Common myeloid progenitor, CD34-positive (primary cell): Measurements from ENCODE around the gene CPLANE2.
A peak's percentile ranks its signal among the peaks of the same experiment; 100 is the strongest.

Source experiments
- CTCF ChIA-PET: fragments of 350-600 bp; sonication (Branson Sonifier 250); formaldehyde crosslinking; loops from one replicate; lab custom pipeline; 2021; ENCODE audit warnings: antibody characterized with exemption; lab: Charles Lee
- POLR2A ChIA-PET: fragments of 350-600 bp; sonication (Branson Sonifier 250); formaldehyde crosslinking; loops from one replicate; lab custom pipeline; 2021; ENCODE audit warnings: antibody characterized with exemption; lab: Charles Lee
- DNase-seq, 3 donors: peaks; one replicate each; pipeline versions ENCODE4 v3.0.0 to v3.0.0-alpha.2; 2013
- H3K27ac ChIP-seq, 2 experiments: 1 replicate in 1 of 2; 2 replicates in 1 of 2; pipeline ENCODE4 v1.7.0; 2013; ENCODE audit warnings: inconsistent platforms in 2 of 2, low read length in 2 of 2, mild to moderate bottlenecking in 2 of 2, low read depth in 1 of 2, moderate library complexity in 1 of 2; ENCODE audit not compliant: severe bottlenecking in 2 of 2, insufficient read depth in 1 of 2, poor library complexity in 1 of 2
- H3K27me3 ChIP-seq, 5 experiments: replicated peaks in 2 of 5; 1 replicate in 3 of 5; 2 replicates in 2 of 5; pipeline versions ENCODE4 v1.6.1 to v1.7.0; 2013; ENCODE audit warnings: low read length in 4 of 5, mild to moderate bottlenecking in 2 of 5, moderate library complexity in 2 of 5, inconsistent platforms in 1 of 5; ENCODE audit not compliant: insufficient read depth in 5 of 5, control insufficient read depth in 4 of 5
- H3K36me3 ChIP-seq, 4 experiments: 1 replicate in 2 of 4; 2 replicates in 2 of 4; pipeline versions ENCODE4 v1.6.1 to v1.7.0; 2013; ENCODE audit warnings: low read length in 3 of 4, control low read depth in 1 of 4, mild to moderate bottlenecking in 1 of 4; ENCODE audit not compliant: control insufficient read depth in 4 of 4, insufficient read depth in 4 of 4
- H3K4me1 ChIP-seq, 4 experiments: 1 replicate in 3 of 4; 2 replicates in 1 of 4; pipeline versions ENCODE4 v1.6.1 to v1.7.1; 2013; ENCODE audit warnings: low read length in 3 of 4, mild to moderate bottlenecking in 3 of 4, control low read depth in 1 of 4, inconsistent platforms in 1 of 4, moderate library complexity in 1 of 4; ENCODE audit not compliant: control insufficient read depth in 4 of 4, insufficient read depth in 4 of 4; ENCODE audit errors: control extremely low read depth in 1 of 4
- H3K4me3 ChIP-seq, 7 experiments: 1 replicate in 4 of 7; 2 replicates in 3 of 7; pipeline versions ENCODE4 v1.5.1 to v1.7.0; 2013; ENCODE audit warnings: mild to moderate bottlenecking in 7 of 7, low read length in 6 of 7, moderate library complexity in 6 of 7, inconsistent platforms in 2 of 7, low read depth in 2 of 7, control low read depth in 1 of 7; ENCODE audit not compliant: insufficient read depth in 4 of 7, control insufficient read depth in 1 of 7; ENCODE audit errors: extremely low read depth in 1 of 7
- H3K9me3 ChIP-seq, 5 experiments: 1 replicate in 4 of 5; 2 replicates in 1 of 5; pipeline versions ENCODE4 v1.6.1 to v1.7.1; 2013; ENCODE audit warnings: low read length in 4 of 5, mild to moderate bottlenecking in 2 of 5, inconsistent platforms in 1 of 5, low read depth in 1 of 5, moderate library complexity in 1 of 5; ENCODE audit not compliant: control insufficient read depth in 4 of 5, insufficient read depth in 2 of 5; ENCODE audit errors: control extremely low read depth in 1 of 5
- WGBS: methylation state at CpG from one replicate; pipeline ENCODE4 v1.1.5; 2013; ENCODE audit not compliant: insufficient coverage; 5-methylcytosine and 5-hydroxymethylcytosine counted together

CPLANE2 gene

GRCh38 chr1:16206547-16207317 lies 30.3 kb downstream of the CPLANE2 start:
- ChIA-PET POLR2A (interaction anchor here (1.6 kb wide), 1 partner anchor 10 kb away, joined by 6 read pairs; no protein-coding TSS in a partner anchor), CTCF (interaction anchor here (0.5 to 4.2 kb wide), 5 partner anchors 11 to 406 kb away, joined by 3 to 17 read pairs (median 3); no protein-coding TSS in a partner anchor)
- Histone ChIP-seq H3K9me3 (no peaks in the 10 kb centered on the region), H3K4me1 (peaks cover 0 to 17% (median 14%) of the 10 kb centered on the region in 4 experiments), H3K36me3 (peaks cover 0 to 16% (median 10%) of the 10 kb centered on the region in 4 experiments), H3K4me3 (peak overlapping the region; percentile 39 to 82 (median 65)), H3K27me3 (peaks cover 0 to 3% (median 0%) of the 10 kb centered on the region in 5 experiments), H3K27ac (peak overlapping the region; percentile 40 to 83)
- WGBS: under 1% methylated on average over 64 of the region's 87 CpGs
- peak; percentile 97 to 98 (median 98) for DNase-seq

GRCh38 chr1:16205891-16206546 lies 31.0 kb downstream of the CPLANE2 start:
- ChIA-PET CTCF (interaction anchor here (0.5 to 4.2 kb wide), 6 partner anchors 11 to 407 kb away, joined by 3 to 17 read pairs (median 3); partner anchors contain the start of gene FAM131C), POLR2A (interaction anchor here (1.6 kb wide), 1 partner anchor 11 kb away, joined by 6 read pairs; no protein-coding TSS in a partner anchor)
- peaks cover 0 to 17% (median 14%) of the 10 kb centered on the region in 4 experiments for H3K4me1 ChIP-seq
- DNase-seq: no peak
- peak overlapping the region in 1 of 2 experiments; percentile 74 for H3K27ac ChIP-seq
- peaks cover 0 to 20% (median 10%) of the 10 kb centered on the region in 4 experiments for H3K36me3 ChIP-seq
- 58% methylated on average over 20 of the region's 38 CpGs for WGBS
- peak overlapping the region in 6 of 7 experiments; percentile 16 to 82 (median 56) for H3K4me3 ChIP-seq
- H3K27me3 ChIP-seq: no peaks in the 10 kb centered on the region
- no peaks in the 10 kb centered on the region for H3K9me3 ChIP-seq

GRCh38 chr1:16205334-16205671 lies 31.7 kb downstream of the CPLANE2 start:
- Histone ChIP-seq H3K27me3 (no peaks in the 10 kb centered on the region), H3K36me3 (peaks cover 0 to 20% (median 12%) of the 10 kb centered on the region in 4 experiments), H3K27ac (no peak overlapping the region), H3K4me1 (peaks cover 0 to 17% (median 14%) of the 10 kb centered on the region in 4 experiments), H3K9me3 (no peaks in the 10 kb centered on the region), H3K4me3 (no peak overlapping the region)
- no peak for DNase-seq
- 99% methylated on average over 8 of the region's 11 CpGs for WGBS
- CTCF ChIA-PET: interaction anchor here (0.6 to 4.9 kb wide), 9 partner anchors 12 to 132 kb away, joined by 3 to 48 read pairs (median 3); partner anchors contain the start of gene FAM131C
- POLR2A ChIA-PET: interaction anchor here (0.5 to 1.9 kb wide), 2 partner anchors 12 to 153 kb away, joined by 5 to 6 read pairs; no protein-coding TSS in a partner anchor

GRCh38 chr1:16204634-16205333 lies 32.2 kb downstream of the CPLANE2 start:
- WGBS: 92% methylated on average over 10 of the region's 12 CpGs
- Histone ChIP-seq H3K27me3 (no peaks in the 10 kb centered on the region), H3K9me3 (no peaks in the 10 kb centered on the region), H3K27ac (no peak overlapping the region), H3K4me3 (no peak overlapping the region), H3K4me1 (peaks cover 0 to 17% (median 14%) of the 10 kb centered on the region in 4 experiments), H3K36me3 (peaks cover 0 to 25% (median 12%) of the 10 kb centered on the region in 4 experiments)
- peak in 2 of 3 donors; percentile 48 to 49 for DNase-seq
- CTCF ChIA-PET: interaction anchor here (0.6 to 4.9 kb wide), 15 partner anchors 9 to 131 kb away, joined by 3 to 48 read pairs (median 3); partner anchors contain the start of gene FAM131C
- POLR2A ChIA-PET: interaction anchor here (0.5 to 1.9 kb wide), 2 partner anchors 12 to 154 kb away, joined by 5 to 6 read pairs; no protein-coding TSS in a partner anchor

GRCh38 chr1:16204216-16204615 lies 32.8 kb downstream of the CPLANE2 start:
- CTCF ChIA-PET: interaction anchor here (0.7 to 4.9 kb wide), 15 partner anchors 10 to 125 kb away, joined by 3 to 48 read pairs (median 4); no protein-coding TSS in a partner anchor
- Histone ChIP-seq H3K9me3 (no peaks in the 10 kb centered on the region), H3K4me3 (no peak overlapping the region), H3K27me3 (no peaks in the 10 kb centered on the region), H3K36me3 (peaks cover 0 to 25% (median 12%) of the 10 kb centered on the region in 4 experiments), H3K4me1 (peaks cover 0 to 17% (median 14%) of the 10 kb centered on the region in 4 experiments), H3K27ac (no peak overlapping the region)
- 100% methylated on average over 2 of the region's 2 CpGs for WGBS
- no peak for DNase-seq
- POLR2A ChIA-PET: interaction anchor here (1.9 kb wide), 1 partner anchor 13 kb away, joined by 5 read pairs; no protein-coding TSS in a partner anchor

GRCh38 chr1:16203550-16203949 lies 33.4 kb downstream of the CPLANE2 start:
- no peaks in the 10 kb centered on the region for H3K9me3 ChIP-seq
- no peak overlapping the region for H3K4me3 ChIP-seq
- POLR2A ChIA-PET: interaction anchor here (1.9 kb wide), 1 partner anchor 13 kb away, joined by 5 read pairs; no protein-coding TSS in a partner anchor
- H3K27me3 ChIP-seq: no peaks in the 10 kb centered on the region
- H3K4me1 ChIP-seq: peaks cover 0 to 17% (median 14%) of the 10 kb centered on the region in 4 experiments
- CTCF ChIA-PET: interaction anchor here (0.7 to 4.9 kb wide), 10 partner anchors 14 to 124 kb away, joined by 3 to 48 read pairs (median 5); no protein-coding TSS in a partner anchor
- WGBS: 8% methylated on average over 2 of the region's 3 CpGs
- DNase-seq: no peak
- peaks cover 0 to 30% (median 13%) of the 10 kb centered on the region in 4 experiments for H3K36me3 ChIP-seq
- H3K27ac ChIP-seq: no peak overlapping the region
